ENCODE measurements around the gene PTCD1.

The PTCD1 gene, protein sequence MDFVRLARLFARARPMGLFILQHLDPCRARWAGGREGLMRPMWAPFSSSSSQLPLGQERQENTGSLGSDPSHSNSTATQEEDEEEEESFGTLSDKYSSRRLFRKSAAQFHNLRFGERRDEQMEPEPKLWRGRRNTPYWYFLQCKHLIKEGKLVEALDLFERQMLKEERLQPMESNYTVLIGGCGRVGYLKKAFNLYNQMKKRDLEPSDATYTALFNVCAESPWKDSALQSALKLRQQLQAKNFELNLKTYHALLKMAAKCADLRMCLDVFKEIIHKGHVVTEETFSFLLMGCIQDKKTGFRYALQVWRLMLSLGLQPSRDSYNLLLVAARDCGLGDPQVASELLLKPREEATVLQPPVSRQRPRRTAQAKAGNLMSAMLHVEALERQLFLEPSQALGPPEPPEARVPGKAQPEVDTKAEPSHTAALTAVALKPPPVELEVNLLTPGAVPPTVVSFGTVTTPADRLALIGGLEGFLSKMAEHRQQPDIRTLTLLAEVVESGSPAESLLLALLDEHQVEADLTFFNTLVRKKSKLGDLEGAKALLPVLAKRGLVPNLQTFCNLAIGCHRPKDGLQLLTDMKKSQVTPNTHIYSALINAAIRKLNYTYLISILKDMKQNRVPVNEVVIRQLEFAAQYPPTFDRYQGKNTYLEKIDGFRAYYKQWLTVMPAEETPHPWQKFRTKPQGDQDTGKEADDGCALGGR

DNA sequence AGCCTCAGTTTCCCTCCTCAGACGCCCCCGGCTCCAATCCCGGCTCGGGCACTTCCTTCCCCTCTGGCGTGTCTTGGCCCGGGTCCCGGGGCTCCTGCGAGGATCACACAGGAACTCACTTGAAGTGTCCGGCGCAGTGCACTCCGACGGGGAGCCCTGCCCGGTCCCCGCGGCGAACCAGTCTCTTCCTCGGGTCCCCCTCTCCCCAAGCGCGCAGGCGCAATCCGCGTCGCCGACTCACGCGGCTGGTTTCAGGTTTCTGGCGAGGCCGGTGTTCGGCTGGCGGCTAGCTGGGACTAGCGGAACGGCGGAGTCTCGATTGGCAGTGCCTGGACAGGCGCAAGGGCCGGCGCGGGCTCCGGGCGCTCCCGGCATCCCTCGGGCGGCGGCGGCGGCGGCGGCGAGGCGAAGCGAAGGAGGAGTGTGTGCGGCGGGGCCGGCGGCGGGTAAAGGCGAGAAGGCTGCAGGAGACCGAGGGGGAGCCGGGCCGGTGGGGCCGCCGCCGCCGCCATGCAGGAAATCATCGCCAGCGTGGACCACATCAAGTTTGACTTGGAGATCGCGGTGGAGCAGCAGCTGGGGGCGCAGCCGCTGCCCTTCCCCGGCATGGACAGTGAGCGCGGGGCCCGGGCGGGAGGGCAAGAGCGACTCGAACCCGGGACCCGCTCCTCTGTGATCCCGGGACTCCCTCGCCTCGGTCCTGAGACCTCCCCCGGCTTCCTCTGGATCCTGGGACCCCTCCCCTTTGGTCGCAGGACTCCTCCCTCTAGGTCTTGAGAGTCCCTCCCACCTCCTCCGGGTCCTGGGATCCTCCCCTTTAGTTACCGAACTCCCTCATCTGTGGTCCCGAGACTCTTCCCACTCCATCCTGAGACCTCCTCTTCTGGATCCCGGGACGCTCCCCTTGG lies at the start of gene PTCD1, which contains the start of gene CPSF4:
Gene PTCD1 (minus strand): TSS at position 226 of the 908 bp plus-strand sequence. CDS start 3,556 bp downstream, outside the sequence.
Gene CPSF4 (plus strand): TSS at position 371 of the 908 bp plus-strand sequence. CDS start 140 bp downstream, at position 511.
- peak; percentile 92 for DNase-seq

DNA sequence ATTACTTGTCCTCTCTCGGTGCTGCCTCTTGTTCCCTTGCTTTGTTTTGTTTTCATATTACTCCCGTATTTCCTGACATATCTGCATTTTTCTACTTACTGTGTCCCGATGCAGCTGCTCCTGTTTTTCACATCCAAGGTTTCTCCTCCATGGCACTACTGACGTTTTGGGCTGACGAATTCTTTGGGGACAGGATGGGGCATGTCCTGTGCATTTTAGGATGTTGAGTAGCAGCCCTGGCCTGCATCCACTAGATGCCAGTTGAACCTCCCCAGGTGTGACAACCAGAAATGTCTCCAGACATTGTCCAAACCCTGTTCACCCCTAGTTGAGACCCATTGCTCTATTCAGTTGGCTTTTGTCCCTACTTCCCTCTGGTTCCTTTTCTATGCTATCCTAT lies 46.5 kb upstream of the PTCD1 start:
- no peak for DNase-seq

DNA sequence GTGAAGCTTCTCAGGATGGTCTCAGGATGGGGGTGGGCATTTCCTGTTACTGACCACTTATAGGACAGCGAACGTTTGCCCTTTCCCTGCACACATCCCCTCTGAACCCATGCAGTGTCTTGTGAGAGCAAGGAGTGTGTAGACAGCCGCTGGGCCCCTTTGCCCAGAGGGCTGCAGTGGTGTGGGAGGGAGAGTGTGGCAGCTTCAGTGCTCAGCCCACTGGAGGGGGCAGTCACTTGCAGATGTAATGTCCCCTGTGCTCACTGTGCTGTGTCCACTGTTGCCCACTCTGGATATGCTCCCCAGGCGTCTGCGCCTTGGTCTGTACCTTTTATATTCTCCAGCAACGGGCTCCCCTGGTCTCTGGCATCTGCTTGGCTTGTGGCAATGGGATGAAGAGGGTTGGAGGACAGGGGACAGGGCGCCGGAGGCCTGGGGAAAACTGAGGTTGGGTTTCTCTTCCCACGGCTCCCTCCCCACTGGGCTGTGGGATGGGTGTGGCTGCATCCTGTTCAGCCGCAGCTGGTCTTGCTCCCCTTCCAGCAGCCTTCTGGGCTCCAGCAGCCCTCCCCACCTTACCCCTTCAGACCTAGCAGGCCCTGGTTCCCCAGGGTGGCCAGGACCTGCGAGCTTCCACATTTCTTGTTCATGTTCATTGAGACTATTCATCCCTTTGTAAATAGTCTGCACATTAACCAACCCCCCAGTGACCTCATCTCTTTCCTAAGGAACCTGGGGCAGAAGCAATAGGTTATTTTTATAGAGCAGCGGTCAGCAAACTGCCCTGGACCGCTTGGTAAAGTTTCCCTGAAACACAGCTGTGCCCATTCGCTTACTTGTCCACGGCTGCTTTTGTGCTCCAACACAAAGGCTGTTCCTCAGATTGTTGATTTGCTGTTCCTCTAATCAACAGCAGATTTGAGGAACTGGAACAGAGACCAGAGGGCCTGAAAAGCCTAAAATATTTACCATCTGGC lies 40.2 kb upstream of the PTCD1 start:
- no peak for DNase-seq

DNA sequence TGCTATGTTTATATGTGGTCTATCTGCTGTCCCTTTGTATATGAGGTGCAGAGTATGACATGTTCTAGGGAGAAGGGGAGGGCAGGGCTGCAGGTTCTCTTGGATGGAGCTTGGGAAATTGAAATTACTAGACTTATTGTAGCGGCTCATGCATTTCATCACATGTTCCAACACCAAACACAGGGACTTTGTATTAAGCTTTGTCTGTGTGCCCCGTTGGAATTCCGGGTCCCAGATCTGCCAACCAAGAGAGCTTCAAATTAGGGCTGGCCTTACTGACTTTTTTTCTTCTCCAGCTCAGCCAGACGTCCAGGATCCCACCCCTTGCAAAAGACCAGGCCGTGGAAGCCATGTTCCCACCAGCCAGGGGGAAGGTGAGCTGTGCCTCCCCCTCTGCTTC lies 37.5 kb upstream of the PTCD1 start:
- no peak for DNase-seq

DNA sequence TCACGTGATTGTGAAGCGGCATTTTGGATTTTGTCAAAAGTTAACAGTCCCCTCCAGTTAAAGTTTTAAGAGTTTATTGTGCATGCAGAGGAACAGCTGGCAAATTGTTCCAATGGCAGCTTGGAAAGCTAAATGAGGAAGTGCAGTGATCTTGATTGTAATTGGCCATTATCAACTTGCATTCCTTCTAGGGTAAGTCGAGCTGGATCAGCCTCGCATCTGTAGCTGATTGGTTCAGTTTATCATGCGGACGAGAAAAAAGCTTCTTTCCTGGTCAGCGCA lies 34.7 kb upstream of the PTCD1 start:
- no peak for DNase-seq

GRCh38 chr7:99472561-99473314 lies 34.1 kb upstream of the PTCD1 start, which contains the start of gene ZNF789:
ZNF789 (plus strand) TSS chr7:99472890; CDS start chr7:99476457, 3,567 bp downstream.
- DNase-seq, result peak; percentile 98

GRCh38 chr7:99469381-99470065 lies 30.9 kb upstream of the PTCD1 start:
- DNase-seq, result no peak

DNA sequence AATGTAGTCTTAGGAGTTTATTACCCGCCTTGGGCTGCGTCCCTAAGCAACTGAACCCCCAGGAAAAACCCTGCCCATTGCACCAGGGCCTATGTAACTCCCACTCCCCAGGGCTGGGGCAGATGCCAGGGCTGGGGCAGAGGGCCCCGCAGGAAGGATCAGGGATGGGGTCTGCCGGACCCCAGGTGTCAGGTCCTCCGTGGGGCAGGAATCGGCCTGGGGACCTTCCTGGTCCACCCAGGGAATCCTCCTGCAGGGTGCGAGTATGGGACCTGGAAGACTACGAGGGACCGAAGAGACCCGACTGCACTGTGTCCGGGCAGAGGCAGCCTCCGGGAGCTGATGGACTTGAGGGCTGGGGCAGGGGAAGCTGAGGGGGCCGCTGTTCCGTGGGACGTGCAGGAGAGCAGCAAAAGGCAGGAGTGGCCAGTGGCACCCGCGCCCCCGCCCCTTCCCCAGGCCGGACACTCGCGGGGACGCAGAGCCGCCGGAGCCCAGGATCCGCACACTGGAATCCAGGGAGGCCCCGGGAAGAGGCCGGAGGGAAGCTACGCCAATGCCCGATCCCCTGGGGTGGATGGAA lies 29.8 kb upstream of the PTCD1 start:
- DNase-seq, result no peak

GRCh38 chr7:99465421-99465768 lies 26.8 kb upstream of the PTCD1 start:
- no peak for DNase-seq

GRCh38 chr7:99461221-99461620 lies 22.6 kb upstream of the PTCD1 start:
- DNase-seq, result no peak

GRCh38 chr7:99460651-99461050 lies 22.1 kb upstream of the PTCD1 start:
- no peak for DNase-seq

DNA sequence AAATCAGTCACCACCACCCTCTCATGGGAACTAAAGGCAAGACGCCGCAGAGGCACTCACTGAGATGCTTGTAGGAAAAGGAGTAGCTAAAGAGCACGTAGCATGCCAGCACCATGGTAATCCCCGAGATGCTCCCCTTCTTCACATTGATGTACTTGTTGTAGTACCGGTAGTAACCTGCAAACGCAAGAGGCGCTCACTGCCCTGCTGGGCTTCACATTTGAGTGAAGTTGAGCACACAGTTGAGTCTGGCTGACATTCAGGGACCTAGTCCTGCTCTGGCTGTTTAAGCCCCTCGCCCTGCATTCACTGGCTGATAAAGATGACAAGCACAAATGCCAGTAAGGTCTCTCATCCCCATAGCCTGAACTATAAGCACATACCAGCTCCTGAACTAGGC lies 20.5 kb upstream of the PTCD1 start:
- DNase-seq, result peak; percentile 21

DNA sequence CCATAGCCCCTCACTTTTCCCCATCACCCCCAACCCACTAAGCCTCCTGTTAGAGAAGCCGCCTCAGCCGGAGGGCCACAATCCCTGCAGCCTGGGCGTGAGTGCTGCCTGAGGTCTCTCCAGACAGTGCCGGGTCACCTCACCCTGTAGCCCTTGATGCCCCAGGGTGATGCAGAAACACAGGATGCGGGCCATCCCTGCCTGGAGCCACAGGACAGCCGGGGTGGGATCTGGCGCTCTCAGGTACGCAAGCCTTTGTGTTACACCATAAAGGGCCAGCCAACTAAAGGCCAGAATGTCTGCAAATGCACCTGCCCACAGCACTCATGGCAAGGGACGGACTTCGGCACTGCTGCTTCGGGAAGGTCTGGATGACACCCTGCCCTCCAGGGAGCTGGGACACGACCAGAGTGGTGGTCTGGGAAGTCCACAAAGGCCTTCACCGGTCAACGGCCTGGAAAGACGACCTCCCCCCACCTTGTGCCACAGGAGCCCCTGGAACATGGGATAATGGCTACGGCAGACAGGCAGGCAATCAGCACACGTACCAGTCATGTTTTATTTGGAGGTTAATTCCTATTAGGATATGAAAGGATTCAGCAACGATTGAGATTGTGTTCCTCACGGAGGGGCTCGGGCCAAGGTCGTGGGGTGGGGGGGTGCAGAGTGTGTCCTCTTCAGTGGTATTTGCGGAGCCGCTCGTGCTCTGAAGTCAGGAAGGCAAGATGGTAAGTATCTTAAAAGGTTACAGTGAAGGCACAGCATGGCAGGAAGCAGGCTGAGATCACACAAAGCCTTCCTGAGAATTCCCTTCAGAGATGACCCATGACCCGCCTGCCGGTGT lies 19.3 kb upstream of the PTCD1 start:
- no peak for DNase-seq

DNA sequence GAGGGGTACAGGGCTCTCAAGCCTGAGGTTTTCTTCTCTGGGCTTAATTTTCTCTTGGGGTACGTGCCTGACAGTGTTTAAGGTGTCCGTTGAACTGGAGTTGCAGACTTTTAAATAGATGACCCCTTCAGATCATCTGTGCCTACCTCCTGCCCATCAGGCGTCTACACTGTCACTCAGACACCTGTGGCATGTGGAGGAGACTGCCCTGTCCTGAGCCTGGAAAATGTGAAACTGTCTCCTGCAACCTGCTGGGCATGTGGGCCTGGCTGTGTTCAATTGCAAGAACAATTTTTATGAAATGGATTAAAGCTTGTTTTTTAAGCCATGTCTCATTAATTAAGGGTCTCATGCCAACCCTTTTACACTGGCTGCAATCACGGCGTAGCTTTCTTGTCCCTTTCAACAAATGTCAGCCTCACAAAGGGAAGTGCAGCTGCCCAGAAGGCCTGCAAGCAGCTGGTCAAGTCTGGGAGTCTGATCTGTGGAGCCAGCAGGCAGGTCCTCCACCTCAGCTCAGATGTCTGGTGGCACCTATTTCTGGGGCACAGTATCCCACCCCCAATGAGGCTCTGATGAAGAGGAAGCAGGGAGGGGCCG lies 18.6 kb upstream of the PTCD1 start:
- no peak for DNase-seq

DNA sequence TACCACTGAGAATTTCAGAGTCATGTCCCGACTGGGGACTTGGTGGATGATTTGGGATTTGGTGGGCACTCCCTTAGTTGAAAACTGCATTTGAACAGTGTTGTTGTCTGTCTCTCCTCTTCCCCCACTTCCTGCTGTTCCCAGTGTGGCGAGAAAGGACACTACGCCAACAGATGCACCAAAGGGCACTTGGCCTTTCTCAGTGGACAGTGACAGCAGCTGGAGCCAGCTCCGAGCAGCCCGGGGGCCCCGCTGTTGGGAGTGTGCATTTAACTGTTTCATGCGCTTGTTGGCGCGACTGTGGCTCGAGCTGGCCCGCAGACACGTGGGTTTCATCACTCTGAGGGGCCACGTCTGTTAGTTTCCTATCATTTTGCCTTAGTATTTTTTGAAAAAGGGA lies 17.7 kb upstream of the PTCD1 start:
- no peak for DNase-seq

GRCh38 chr7:99455874-99456273 lies 17.3 kb upstream of the PTCD1 start:
- DNase-seq, result no peak

GRCh38 chr7:99453105-99453504 lies 14.5 kb upstream of the PTCD1 start:
- DNase-seq, result no peak

- no peak for DNase-seq
Measured at GRCh38 chr7:99452541-99452940, 13.9 kb upstream of the PTCD1 start.

GRCh38 chr7:99451936-99452335 lies 13.3 kb upstream of the PTCD1 start:
- no peak for DNase-seq

Measured in CD4-positive, alpha-beta T cell treated with Interleukin-17A for 4 hours (primary cell).